ENCODE results near the gene TCP10L.

Gene TCP10L

GRCh38 chr21:32576011-32576410 lies 9.3 kb downstream of the TCP10L start:
- no peak overlapping the region for H3K4me3 ChIP-seq (ENCODE audit: low read depth, low read length)
- TF ChIP-seq, protein P1, sequence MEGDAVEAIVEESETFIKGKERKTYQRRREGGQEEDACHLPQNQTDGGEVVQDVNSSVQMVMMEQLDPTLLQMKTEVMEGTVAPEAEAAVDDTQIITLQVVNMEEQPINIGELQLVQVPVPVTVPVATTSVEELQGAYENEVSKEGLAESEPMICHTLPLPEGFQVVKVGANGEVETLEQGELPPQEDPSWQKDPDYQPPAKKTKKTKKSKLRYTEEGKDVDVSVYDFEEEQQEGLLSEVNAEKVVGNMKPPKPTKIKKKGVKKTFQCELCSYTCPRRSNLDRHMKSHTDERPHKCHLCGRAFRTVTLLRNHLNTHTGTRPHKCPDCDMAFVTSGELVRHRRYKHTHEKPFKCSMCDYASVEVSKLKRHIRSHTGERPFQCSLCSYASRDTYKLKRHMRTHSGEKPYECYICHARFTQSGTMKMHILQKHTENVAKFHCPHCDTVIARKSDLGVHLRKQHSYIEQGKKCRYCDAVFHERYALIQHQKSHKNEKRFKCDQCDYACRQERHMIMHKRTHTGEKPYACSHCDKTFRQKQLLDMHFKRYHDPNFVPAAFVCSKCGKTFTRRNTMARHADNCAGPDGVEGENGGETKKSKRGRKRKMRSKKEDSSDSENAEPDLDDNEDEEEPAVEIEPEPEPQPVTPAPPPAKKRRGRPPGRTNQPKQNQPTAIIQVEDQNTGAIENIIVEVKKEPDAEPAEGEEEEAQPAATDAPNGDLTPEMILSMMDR (IDR thresholded peaks at IDR 0.05; ENCODE audit: insufficient read depth, low read depth, low read length, missing control alignments) = no peak
- DNase-seq (ENCODE audit: low read depth) = no peak

DNA sequence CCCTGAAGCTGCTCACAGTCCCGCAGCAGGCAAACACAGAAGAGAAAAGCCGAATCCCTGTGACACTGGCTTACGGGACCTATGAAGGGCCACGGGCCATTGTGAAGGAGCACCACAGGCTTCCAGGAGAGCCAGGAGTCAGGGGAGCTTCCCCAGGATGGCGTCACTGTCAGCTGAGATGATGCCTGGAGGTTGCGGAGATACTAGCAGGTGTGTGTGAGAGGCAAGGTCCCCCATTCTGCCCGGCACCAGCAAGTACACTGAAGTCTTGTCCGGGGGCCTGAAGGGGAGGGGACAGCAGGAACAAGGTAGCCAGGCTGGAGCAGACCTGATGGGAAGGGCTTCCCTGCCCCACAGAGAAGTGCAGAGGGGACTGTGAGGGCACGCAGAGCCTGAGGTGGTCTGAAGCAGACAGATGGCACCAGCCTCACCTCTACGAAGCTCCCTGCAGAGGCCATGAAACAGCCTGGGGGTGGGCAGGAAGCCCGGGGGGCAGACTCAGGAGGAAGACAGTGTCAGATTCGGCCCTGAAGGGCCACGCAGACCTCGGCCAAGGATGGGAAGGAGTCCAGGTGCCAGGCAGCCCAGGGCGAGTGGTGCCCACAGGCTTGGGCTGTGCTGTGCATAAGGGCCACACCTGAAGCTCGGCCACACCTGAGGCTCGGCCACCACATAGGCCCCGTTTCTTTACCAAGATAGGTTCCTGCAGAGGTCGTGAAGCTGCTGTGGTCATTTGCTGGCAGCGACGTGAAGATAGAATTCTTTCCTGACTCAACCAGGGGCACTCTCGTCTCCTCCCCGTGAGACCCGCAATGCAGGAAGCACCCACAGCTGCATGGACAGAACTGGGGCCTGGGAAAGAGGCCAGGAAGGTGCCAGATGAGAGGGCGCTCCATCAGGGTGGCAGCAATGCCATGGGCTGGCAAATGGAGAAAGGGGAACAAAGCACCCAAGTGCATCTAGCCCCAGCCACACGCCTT lies 10.1 kb downstream of the TCP10L start:
- no peak for DNase-seq (ENCODE audit: low read depth)
- TF ChIP-seq, protein P1 (IDR thresholded peaks at IDR 0.05; ENCODE audit: insufficient read depth, low read depth, low read length, missing control alignments) = no peak
- no peak overlapping the region for H3K4me3 ChIP-seq (ENCODE audit: low read depth, low read length)

DNA sequence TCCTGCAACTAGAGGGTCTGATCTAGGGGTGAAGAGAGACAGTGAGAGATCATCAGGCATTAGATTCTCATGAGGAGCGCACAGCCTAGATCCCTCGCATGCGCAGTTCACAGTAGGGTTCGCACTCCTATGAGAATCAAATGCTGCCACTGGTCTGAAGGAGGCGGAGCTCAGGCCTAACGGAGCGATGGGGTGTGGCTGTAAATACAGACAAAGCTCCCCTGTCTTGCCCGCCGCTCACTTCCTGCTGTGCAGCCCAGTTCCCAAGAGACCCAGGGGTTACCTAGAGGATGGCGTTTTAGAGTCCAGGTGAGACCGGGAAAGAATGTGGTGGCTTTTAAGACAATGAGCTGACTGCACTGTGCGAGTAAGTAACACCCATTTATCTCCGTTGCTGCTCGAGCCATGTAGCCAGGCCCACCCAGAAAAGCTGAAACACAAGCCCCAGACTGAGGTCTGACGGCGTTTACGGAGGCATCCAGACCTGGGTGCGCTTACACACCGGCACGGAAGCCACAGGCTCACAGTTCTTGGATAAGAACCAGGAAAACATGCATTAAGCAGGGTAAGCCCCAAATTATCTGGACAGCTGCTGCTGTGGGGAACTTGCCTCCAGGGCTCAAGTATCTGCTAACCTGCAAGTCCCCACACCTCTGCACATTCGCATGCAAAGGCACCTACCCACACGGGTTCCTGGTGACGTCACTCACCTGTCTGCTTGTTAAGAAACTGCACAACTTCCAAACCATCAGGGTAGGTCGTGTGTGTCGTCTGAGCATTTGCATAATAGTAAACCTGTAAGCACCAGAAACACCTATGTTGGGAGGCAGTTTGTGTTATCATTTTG lies 12.5 kb downstream of the TCP10L start:
- no peak overlapping the region for H3K4me3 ChIP-seq (ENCODE audit: low read depth, low read length)
- TF ChIP-seq, protein P1 (IDR thresholded peaks at IDR 0.05; ENCODE audit: insufficient read depth, low read depth, low read length, missing control alignments) = no peak
- no peak for DNase-seq (ENCODE audit: low read depth)

DNA sequence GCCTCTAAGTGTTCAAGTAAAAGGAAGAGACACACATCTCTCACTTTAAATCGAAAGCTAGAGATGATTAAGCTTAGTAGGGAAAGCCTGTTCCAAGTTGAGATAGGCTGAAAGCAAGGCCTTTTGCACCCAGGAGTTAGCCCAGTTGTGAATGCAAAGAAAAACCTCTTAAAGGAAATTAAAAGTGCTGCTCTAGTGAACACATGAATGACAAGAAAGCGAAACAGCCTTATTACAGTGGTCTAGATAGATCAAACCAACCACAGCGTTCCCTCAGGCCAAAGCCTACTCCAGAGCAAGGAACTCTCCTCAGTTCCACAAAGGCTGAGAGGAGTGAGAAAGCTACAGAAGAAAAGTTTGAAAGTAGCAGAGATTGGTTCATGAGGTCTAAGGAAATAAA lies 14.9 kb downstream of the TCP10L start:
- H3K4me3 ChIP-seq (ENCODE audit: low read depth, low read length) = no peak overlapping the region
- peak; percentile 56 for DNase-seq (ENCODE audit: low read depth)
- TF ChIP-seq, protein P1 (IDR thresholded peaks at IDR 0.05; ENCODE audit: insufficient read depth, low read depth, low read length, missing control alignments) = no peak

GRCh38 chr21:32569261-32570230 lies 15.8 kb downstream of the TCP10L start:
- peak; percentile 79 for DNase-seq (ENCODE audit: low read depth)
- peak overlapping the region; percentile 62 for H3K4me3 ChIP-seq (ENCODE audit: low read depth, low read length)
- TF ChIP-seq, protein P1 (IDR thresholded peaks at IDR 0.05; ENCODE audit: insufficient read depth, low read depth, low read length, missing control alignments) = peak; percentile 83

DNA sequence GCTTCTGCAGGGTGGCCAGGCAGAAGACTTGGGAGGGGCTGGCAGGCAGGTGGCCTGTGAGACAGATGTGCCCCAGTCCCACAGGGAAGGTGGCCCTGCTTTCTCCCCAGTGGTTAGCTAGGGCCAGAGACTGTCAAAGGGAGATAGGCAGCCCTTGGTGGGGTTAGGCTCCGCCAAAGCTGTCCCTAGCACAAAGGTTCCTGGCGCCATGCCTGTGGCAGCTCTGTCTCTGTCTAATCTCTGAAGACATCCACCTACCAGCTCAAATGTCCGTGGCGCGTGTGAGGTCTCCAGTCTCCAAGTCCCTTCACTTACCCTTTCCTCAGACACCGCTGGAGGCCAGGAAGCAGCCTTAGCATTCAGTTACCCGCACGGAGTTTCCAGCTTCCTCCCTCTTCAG lies 17.7 kb downstream of the TCP10L start:
- no peak overlapping the region for H3K4me3 ChIP-seq (ENCODE audit: low read depth, low read length)
- TF ChIP-seq, protein P1 (IDR thresholded peaks at IDR 0.05; ENCODE audit: insufficient read depth, low read depth, low read length, missing control alignments) = no peak
- no peak for DNase-seq (ENCODE audit: low read depth)
